ENCODE data around the gene ATP1B1.

Gene ATP1B1

GRCh38 chr1:169106095-169106920, at the start of gene ATP1B1:
Gene ATP1B1, plus strand, starts transcription at chr1:169106690. Its CDS starts 140 bp downstream, at chr1:169106830.
- DNase-seq (ENCODE audit: low spot score), result peak; percentile 92

GRCh38 chr1:169059421-169059820, 47.1 kb upstream of the ATP1B1 start:
- DNase-seq (ENCODE audit: low spot score), result no peak

DNA sequence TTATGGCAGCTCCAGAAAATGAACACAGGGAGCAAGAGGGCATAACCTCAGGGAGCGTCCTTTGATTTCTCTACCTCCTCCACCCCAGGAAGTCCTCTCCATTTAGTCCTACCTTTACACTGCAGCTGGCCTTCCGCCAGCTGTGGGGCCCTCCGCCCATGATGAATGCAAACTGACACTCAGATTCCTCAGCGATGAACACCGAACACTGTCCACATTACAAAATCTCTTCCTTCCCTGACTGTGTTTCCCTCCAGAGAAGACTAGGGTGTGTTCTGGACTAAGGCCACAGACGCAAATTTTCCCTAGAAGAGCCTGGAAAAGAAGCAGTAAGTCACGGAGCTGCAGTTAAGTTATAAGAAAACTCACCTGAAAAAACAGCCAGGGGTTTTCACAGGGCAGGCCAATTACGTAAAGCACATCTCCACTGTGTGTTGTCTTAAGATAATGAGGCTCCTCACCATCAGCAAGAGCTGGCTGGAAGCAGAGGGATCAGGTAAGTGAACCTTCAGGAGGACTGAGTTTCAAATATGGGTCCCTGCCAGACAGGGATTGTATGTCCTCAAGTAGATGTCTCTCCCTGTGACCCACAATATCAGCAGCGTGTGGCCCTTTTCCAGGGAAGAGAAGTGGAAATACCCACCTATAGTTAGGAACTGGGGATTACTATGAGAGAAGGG, 46.3 kb upstream of the ATP1B1 start:
- no peak for DNase-seq (ENCODE audit: low spot score)

GRCh38 chr1:169060919-169061639, 45.4 kb upstream of the ATP1B1 start:
- peak; percentile 40 for DNase-seq (ENCODE audit: low spot score)

GRCh38 chr1:169062152-169062551, 44.3 kb upstream of the ATP1B1 start:
- no peak for DNase-seq (ENCODE audit: low spot score)

DNA sequence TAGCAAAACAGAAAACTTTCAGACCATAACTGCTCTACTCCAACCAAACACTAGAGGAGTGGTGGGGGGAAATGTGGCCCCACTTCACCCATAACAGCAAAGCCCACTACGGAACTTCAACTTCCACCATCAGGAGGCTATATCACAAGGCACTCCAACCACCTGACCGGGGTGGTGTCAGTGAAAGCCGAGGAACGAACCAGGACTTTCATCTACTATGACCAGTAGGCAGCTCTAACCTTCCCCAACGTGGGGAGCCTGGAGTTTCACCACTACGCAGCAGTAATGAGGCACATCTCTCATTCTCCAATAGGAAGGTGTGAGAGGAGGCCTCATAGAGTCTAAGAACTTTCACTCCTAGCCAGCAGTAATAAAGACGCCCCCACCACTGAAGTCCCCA, 42.4 kb upstream of the ATP1B1 start:
- no peak for DNase-seq (ENCODE audit: low spot score)

DNA sequence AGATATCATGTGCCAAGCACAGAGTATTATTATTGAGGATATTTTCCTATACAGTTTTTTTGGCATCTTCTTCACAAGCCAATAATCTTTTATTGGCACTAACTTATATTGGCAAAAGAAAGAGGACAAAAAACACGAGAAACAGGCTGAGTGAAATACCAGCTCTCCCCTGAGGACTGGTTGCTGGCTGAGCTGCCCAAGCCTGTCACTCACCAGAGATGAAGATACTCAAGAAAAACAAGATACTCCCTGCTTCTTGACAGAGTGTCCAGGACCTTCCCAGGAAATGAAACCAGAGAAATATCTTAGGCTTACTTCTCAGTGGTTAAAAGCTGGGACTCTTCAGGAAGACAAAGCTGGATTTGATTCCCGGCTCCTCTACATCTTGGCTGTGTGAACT, 35.9 kb upstream of the ATP1B1 start:
- DNase-seq (ENCODE audit: low spot score), result no peak

- no peak for DNase-seq (ENCODE audit: low spot score)
Measured at GRCh38 chr1:169070958-169071357, 35.5 kb upstream of the ATP1B1 start.

DNA sequence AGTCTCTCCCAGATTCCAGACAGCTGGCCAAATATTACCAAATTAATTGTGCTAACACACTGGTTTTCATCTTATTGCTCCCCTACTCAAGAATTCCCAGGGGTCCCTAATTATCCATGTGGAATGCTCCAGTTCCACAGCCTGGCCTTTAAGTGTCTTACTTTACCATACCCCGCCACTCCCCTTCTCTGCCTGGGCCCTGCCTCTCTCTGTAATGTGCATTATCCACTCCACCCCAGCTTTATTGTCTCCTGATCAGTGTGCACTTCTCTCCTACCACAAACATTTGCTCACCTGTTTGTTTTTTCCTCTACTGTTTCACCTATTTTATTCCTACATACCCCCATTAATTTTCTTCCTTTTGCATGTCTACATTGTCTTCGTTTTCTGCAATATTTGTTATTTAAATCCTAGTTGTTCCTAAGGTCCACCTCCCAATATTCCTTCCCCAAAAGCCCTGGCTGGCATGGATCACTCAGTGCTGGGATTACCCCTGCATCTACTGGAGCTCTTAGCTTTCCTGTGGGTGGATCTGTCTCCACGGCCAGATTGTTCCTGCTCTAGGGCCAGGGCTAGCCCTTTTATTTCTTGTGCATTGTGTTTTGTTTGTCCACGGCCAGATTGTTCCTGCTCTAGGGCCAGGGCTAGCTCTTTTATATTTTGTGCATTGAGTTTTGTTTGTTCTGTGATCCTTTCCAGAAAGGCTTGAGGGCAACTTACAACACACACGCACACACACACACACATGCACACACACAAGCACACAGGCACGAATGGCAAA, 33.4 kb upstream of the ATP1B1 start:
- peak; percentile 39 for DNase-seq (ENCODE audit: low spot score)

GRCh38 chr1:169078163-169078883, 28.2 kb upstream of the ATP1B1 start:
- no peak for DNase-seq (ENCODE audit: low spot score)

DNA sequence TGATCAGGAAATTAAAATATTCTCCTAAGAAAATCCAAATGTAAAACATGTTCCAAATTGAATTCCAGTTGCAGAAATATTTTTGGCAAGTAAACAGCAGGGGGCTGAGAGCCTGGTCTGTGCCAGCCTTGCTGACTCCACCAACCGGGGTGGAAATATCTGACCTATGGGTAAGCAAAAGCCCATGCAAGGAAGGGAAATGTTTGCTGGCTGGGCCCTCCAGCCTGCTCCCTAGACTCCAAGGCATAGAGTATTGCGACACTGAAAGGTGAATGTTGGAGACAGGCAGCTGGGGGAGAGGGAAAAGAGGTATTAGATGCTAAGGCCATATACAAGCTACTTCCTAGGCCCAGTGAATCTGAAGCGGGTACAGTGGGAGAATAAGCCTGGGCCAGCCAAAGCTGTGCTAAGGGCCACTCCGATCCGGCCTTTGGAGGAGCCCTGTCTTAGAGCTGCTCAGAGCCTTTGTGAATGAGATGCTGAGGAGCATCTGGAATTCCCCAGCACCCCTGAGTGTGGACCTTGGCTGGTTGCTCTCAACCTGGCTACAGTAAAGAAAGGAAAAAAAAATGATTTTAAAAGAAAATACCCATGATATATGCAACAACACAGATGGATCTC, 24.9 kb upstream of the ATP1B1 start:
- no peak for DNase-seq (ENCODE audit: low spot score)

DNA sequence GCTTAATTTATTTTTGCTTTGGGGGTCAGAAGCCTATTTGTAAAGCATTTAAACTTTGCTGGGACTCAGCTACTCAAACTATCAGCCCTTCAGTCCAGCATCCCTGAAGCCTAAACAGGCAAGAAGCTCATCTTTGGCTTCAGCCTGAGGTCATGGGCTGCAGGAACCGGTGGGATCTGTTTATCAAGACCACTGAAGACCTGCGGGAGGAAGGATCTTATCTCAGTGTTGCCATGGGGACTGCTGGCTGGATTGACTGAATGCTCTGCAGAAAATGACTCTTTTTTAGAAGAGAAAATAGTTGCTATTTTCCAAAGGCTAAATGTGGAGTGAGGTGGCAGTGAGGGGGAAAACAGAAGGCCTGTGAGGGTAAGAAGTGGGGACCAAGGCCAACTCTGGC, 20.6 kb upstream of the ATP1B1 start:
- no peak for DNase-seq (ENCODE audit: low spot score)

GRCh38 chr1:169086603-169087455, 19.7 kb upstream of the ATP1B1 start:
- DNase-seq (ENCODE audit: low spot score), result no peak

DNA sequence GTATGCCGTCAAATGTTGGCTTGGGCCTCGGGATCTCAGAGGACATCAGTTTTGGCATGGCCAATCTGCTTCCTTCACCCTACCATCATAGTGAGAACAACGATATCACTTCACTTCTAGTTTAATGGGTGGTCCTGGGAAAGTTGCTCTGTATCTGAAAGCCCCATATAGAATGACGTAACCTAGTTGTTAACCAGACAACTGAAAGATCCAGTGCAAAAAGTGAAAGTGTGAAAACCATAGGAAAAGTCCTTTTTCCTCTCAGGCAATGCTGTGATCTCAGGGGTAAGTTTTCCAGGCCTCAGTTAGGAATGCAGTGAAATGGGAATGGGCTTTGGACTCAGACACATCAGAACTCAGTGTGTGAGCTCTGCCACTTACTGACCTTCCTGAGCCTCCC, 18.6 kb upstream of the ATP1B1 start:
- DNase-seq (ENCODE audit: low spot score), result no peak

- DNase-seq (ENCODE audit: low spot score), result peak; percentile 77
Measured at GRCh38 chr1:169089776-169090175, 16.7 kb upstream of the ATP1B1 start.

- no peak for DNase-seq (ENCODE audit: low spot score)
Measured at GRCh38 chr1:169090308-169090899, 16.1 kb upstream of the ATP1B1 start.

- no peak for DNase-seq (ENCODE audit: low spot score)
Measured at GRCh38 chr1:169090900-169091311, 15.6 kb upstream of the ATP1B1 start.

DNA sequence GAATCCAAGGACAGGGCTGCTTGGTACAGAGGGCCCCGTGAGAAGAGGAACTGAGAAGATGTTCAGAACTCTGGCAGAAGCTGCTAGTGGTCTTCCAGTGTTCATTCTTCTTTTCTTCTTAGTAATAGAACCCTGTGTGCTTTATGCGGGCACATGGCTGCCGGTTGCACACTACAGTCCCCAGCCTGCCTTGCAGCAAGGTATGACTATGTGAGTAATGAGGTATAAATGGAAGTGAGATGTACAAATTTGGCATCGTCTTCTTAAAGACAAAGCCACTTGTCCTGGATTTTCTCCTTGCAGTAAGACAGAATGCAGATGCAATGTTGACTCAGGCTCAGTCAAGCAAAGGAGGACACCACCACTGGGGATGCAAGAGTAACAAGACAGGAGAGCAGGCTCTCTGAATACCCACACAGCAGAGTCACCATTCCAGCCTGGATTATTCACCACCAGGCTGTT, 15.0 kb upstream of the ATP1B1 start:
- no peak for DNase-seq (ENCODE audit: low spot score)

GRCh38 chr1:169092399-169092798, 14.1 kb upstream of the ATP1B1 start:
- no peak for DNase-seq (ENCODE audit: low spot score)
